ENCODE data around the gene LRPAP1. TPM values are rescaled to one million over a fixed set of nuclear protein-coding genes. Genes with fewer than 3 reads are reported as not detected.

The LRPAP1 gene
- total RNA-seq, 1 donor from 2014 or later = 30.4 TPM

DNA sequence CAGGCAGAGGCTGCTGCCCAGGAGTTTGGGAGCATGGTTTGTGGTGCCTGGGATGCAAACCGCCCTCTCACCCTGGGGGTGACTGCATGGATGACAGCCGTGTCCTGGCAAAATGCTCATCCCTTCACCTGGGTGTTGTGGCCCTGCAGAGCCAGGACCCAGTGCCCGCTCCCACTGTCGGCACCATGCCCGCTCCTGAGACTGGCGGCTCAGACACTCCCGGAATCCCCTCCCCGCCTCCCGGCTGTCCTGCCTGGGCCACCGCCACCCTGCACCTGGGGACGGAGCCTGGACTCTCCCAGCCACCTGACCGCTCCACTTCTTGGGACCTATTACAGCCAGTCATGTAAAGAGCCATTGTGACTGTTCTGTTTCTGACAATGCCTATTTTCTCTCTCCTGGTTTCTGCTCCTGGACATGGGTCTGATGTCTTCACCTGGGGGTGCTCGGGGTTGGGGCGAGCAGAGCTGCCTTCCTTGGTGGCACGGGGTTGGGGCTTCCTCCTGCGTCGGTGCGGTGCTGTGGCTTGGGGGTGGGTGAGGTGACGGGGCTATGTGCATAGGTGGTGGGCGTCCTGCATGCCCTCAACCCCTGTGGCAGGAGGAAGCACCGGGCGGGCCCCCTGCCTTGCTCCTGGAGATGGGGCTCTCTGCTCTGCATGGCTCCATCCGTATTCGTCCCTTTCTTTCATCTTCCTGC, 30.9 kb downstream of the LRPAP1 start:
- DNase-seq (ENCODE audit: low read depth in 2 of 2) = no peak

DNA sequence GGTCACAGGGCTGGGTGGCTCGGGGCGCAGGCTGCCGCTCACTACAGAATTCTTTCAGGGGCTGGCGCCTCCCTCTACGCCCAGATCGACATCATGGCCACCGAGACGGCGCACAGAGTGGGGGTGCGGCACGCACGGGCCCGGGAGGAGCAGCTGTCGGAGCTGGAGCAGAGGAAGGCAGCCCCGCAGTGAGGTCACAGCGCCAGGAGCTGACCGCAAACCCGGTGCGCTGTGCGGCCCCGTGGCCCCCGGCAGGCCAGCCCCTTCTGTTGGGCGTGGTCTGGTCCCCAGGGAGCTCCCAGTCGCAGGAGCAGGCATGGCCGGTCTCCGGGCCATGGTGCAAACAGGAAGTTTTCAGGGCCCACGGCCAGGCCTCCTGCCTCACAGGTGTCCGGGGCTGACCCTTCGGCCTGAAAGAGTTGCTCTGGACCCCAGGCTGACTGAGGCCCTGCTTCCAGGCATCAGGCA, 31.6 kb downstream of the LRPAP1 start:
- DNase-seq (ENCODE audit: low read depth in 2 of 2) = no peak

DNA sequence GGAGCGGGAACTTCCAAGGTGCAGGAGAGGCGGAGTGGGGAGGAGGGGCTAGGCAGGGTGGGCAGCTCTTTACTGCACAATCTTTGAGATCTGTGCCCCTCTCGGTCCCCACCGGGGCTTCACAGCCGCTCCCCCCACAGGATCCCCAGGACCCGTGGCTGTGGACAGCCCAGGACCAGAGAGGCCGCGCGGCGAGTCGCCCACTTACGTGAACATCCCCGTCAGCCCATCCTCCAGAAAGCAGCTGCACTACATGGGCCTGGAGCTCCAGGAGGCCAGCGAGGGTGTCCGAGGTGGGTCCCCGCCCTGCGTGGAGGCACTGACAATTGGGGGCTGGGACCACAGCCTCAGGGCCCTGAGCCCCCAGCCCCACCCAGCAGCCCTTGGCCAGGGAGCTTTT, 32.1 kb downstream of the LRPAP1 start:
- no peak for DNase-seq (ENCODE audit: low read depth in 2 of 2)

DNA sequence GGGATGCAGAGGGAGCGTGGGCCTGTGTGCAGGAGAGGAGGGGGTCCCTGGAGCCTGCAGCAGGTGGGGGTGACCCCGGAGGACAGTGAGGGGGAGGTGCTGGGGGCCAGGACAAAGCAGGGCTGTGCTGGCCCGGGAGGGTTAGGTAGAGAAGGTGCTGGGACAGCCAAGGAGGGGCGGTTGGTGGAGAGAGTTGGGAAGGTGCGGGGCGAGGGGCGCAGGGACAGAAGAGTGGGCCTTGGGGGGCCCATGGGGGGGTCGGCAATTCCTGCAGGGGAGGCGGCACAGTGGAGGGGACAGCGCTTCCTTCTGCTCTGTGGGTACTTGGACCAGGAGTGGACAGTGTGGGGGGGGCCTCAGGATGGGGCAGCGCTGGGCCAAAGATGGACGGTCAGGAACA, 32.5 kb downstream of the LRPAP1 start:
- no peak for DNase-seq (ENCODE audit: low read depth in 2 of 2)

DNA sequence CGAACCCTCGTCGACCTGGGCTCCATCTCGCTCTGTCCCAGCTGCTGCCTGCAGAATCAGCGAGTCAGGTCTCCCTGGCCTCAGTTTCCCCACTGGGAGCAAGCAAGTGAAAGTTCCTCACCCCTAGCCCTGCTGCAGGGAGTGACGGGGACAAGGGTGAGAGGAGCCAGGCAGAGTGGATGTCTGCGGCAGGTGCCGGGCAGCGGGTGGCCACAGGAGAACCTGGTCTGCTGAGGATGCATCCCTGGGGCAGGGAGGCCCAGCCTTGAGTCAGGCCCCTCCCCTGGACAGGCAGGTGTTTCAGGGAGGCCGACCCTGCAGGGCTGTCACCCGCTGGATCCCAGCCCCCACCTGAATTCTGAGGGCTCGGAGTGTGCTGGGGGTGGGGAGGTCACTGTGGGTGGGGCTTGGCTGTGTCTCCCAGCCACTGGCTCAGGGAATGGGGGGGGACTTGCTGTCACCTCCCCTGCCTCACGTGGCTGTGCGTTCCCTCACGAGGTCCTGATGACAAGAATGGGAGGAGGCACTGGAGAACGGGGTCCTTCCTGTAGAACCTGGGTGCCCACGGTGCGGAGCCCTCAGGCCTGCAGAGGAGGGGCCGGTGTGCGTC, 33.2 kb downstream of the LRPAP1 start:
- no peak for DNase-seq (ENCODE audit: low read depth in 2 of 2)

DNA sequence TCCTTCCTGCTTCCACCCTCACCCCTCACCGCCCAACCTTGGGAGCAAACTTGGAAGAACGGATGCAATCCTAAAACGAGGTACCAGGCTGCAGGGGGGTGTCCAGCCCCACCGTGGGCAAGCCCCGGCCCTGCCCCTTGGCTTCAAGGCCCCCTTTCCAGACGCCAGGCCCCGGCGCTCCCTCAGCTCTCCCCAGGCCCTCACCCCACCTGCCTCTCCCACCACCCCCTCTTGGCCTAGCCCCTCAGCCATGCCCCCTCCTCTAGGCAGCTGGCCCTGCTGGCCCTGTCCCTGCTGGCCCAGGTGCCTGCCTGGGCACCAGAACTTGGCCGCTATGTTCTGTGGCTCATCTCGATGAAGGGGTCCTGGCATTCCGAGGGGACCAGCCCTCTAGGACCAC, 33.8 kb downstream of the LRPAP1 start:
- DNase-seq (ENCODE audit: low read depth in 2 of 2) = no peak

DNA sequence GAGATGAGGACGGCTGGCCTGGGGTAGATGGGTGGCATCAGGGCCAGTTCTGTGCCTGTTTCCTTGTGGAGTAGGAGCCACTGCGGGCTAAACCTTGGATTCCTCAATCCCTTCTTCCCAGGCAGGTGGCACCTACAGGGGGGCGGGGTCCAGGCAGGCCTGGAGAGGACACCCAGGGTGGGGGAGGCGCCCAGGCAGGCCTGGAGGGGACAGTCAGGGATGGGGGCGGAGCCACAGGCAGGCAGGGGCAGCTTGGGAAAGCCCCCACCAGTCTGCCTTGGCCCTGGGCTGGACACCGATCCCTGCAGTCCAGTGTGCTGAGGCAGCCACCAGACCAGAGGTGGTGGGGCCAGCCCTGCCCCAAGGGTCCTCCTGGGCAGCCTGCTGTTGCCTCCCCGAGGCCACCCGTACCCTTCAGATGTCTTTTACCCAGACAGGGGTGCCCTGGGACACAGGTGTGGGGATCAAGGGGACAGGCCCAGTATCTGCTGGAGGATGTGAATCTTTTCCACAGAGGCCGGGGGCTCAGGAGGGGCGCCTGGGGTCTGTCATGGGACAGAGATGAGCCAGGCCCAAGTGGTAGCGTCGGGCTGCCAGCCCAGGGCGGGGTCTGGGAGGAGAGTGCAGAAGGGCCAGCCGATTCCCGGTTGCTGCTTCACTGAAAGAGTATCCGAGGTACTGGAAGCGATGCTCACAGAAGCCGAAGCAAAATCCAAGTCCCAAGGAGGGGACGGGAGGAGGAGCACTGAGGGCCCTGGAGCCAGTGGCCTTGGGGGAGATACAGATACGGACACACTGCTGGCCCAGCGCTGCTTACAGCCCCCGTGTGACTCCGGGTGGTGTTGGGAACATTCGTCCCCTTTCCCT, 34.5 kb downstream of the LRPAP1 start:
- no peak for DNase-seq (ENCODE audit: low read depth in 2 of 2)

DNA sequence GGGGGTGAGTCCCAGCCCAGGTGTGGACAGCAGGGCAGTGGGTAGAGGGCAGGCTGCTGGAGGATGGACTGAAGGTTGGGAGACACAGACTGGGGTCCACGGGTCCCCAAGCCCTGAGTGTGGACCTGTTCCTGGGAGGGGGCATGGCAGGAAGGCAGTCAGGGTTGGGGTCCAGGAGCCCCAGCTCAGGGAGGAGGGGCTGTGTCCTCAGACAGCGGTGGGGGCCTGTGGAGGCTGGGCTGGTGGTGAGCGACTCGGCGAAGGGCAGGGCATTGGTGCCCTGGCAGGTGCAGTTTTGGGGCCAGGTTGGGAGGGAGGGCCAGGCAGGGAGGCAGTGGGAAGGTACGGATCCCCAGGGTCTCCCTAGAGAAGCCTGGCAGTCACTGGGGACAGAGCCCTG, 35.1 kb downstream of the LRPAP1 start:
- DNase-seq (ENCODE audit: low read depth in 2 of 2) = no peak

DNA sequence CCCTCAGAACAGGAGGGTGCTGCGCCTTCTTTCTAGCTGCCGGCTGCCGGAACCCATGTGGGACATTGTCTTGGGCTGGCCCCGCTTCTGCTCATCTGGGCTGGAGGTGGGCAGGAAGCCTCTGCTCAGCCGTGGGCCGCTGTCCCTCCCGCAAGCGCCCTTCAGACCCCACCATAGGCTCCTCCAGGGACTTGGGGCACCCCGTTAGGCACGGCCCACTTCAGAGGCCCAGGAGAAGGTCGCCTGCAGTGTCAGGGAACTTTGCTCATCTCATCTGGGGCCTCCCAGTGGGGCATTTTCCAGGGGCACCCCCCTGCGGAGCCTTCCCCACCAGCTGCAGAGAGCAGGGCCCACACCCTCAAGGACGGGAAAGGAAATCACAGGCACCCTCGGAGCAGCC, 36.2 kb downstream of the LRPAP1 start:
- no peak for DNase-seq (ENCODE audit: low read depth in 2 of 2)

DNA sequence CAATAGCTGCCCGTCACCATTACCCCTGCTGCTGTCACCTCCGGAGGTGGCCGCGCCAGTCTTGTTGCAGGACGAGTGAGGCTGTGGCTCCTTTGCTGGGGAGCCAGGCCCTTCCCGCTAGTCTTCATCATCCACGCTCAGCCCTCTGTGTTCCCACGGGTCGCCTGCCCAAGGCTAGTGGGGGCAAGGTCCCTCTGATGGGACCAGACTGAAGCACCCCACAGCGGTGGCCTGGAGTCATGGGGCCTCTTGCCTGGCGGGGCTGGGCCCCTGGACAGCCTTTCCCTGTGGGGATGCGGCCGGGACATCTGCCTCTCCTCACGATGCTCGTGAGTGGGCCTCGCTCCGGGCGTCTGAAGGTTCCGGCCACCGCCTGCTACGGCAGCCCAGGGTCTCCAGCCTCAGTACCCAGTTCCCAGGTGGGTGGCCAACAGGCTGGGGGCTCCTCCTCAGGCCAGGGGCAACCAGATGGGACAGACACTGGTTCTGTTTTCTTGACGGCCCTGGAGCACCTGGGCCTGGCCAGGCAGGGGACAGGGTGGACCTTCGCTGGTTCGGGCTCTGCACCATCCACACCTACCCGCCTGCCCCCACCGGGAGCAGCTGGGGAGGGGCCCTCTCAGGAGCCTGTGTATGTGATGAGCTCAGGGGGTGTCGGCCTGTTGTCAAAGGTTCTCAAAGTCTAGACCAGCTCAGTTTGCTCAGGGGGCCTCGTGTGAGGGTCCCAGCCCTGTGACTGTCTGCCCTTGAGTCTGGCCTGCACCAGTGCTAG, 36.8 kb downstream of the LRPAP1 start:
- no peak for DNase-seq (ENCODE audit: low read depth in 2 of 2)

DNA sequence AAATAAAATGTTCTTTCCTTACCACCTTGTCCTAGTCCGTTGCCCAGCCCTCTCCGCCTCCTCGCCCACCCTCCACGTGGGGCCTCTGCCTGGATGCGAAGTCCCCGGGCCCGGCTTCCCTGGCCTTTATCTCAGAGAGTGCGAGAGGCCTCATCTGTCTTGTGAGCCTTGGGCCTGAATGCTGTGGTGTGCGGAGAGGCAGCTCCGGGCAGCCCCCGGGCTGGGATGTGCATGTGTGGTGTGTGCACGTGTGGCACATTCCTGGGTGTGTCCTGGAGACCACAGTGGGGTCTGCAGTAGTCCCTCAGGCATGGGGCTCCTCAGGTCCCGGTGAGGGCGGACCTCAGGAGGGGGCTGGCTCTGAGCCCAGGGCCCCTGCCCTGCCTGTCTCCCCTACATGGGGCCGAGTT, 37.8 kb downstream of the LRPAP1 start:
- no peak for DNase-seq (ENCODE audit: low read depth in 2 of 2)

DNA sequence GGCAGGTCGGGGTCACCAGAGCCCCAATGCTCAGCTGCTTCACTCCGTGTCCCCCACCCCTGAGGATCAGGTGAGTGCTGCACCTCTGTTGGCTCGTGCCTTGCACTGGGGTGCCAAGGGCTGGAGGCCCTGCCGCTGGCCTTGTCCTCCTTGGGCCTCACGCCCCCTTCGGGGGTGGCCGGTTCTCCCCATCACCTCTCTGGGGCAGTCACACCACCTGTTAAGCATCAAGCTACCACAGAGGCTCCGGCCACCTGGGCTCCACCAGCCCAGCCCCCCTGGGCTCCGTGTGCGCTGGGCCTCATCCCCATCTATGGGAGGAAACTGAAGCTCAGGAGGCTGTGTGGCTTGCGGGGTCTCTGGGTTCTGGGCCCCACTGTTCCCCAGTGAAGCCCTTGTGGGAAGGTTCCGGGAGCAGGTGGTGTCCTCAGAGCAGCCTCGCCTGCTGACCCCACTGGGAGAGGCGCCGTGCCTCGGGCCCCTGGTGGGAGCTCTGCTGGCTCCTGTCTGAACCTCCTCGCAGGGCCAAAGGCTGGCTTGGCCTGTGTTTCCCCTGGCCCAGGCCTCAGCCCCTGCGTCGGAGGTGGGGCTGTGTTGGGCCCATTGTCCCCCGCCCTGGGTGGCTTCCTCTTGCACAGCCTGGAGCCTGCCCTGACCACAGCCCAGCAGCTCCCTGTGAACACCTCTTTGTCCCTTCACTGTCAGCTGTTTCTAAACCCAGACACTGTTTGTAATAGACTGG, 38.3 kb downstream of the LRPAP1 start:
- no peak for DNase-seq (ENCODE audit: low read depth in 2 of 2)

DNA sequence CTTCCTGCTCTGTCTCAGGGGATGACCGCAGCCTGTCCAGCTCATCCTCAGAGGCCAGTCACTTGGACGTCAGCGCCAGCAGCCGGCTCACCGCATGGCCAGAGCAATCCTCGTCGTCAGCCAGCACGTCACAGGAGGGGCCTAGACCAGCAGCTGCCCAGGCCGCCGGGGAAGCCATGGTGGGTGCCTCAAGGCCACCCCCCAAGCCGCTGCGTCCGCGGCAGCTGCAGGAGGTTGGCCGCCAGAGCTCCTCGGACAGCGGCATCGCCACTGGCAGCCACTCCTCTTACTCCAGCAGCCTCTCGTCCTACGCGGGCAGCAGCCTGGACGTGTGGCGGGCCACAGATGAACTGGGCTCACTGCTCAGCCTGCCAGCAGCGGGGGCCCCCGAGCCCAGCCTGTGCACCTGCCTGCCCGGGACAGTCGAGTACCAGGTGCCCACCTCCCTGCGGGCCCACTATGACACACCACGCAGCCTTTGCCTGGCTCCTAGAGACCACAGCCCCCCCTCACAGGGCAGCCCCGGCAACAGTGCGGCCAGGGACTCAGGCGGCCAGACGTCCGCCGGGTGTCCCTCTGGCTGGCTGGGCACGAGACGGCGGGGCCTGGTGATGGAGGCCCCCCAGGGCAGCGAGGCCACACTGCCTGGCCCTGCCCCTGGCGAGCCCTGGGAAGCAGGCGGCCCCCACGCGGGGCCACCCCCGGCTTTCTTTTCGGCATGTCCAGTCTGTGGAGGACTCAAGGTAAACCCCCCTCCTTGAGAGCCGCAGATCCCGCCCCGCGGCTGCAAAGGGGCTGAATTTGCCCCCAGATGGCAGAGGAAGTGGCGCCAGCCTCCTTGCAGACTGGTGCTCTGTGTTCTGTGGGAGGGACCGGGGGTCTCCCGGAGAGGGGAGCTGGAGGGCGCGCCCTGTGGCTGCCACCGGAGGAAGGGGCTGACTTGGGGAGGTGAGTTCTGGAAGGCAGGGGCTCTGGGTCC, 39.2 kb downstream of the LRPAP1 start:
- DNase-seq (ENCODE audit: low read depth in 2 of 2) = no peak

DNA sequence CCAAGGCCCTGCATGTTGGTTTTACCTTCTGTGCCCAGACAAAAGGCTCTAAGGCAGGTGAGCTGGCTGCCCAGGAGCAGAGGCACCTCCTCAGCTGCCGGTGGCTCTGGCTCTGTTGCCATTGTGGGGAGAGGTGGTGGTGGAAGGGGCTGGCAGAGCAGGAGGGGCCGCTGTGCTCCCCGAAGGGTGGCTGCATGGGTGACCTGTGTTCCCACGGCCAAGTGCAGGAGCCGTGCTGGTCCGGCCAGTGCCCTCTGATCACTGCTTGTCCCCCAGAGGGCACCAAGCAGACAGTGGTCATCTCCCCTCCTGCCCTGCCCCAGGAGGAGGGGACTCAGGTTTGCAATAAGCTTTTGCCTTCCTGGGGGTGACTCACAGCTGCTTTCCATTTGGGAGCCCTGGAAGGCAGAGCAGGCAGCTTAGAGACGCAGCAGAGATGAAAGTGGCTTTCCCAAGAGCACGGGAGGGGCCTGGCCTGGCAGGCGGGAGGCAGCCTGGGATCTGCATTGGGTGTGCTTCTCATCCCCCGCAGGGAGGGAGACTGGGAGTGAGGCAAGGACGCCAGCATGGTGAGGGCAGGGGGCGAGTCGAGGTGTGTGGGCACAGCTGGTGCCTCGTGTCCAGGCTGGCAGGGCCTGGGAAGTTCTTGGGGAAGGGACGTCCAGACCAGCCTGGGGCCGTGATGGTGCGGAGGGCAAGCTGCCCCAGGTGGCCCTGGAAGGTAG, 40.4 kb downstream of the LRPAP1 start:
- DNase-seq (ENCODE audit: low read depth in 2 of 2) = no peak

DNA sequence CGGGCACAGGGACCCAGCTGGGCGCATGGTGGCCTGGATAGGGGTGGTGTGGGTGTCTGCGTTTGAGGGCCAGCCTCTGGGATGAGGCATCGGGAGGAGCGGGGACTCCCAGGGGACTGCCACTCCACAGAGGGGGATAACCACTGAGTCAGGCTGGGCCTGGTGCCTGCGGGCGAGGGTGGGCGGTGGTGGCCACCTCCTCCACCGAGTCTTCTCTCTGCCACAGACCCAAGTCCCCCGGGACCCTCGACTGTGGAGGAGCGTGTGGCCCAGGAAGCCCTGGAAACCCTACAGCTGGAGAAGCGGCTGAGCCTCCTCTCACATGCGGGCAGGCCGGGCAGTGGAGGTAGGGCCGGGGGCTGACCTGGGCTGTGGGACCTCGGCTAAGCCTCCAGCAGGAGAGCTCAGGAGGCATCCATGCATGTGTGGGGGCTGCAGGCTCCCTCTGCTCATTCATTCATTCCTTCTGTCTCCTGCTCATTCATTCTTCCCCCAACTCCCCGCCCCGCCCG, 42.7 kb downstream of the LRPAP1 start:
- no peak for DNase-seq (ENCODE audit: low read depth in 2 of 2)

DNA sequence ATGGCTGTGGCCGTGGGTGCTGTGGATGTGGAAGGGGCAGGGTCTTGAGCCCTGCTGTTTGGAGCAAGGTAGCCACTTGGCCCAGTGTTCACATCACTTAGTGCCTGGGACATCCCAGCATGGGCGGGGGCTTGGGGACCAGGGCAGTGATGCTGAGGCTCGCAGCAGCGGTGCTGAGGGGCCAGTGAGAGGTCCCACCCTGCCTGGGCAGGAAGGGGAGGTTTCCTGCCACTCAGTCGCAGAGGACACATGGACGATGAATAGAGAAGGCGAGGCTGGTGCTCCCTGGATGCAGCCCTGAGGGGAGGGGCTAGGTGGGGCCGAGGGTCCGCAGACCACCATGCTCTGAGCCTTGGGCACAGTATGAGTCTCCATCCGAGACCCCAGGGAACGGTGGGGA, 43.4 kb downstream of the LRPAP1 start:
- no peak for DNase-seq (ENCODE audit: low read depth in 2 of 2)

DNA sequence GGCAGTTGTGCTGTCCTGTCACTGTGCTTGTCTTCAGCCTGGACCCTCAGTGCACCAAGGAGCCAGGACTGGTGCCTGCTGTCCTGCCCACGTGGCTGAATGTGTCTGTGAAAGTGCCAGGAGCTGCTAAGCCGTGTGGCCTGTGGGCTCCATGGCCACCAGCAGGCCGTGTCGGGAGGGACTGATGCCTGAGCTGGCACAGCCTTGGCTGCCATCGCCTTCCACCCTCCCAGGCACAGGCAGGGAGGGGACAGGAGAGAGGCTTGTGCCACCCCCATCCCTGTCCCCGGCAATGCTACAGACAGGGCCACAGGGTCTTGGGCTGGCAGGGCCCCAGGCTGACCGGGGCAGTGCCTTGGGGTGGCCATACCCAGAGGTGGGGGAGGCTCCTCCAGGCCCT, 44.4 kb downstream of the LRPAP1 start:
- DNase-seq (ENCODE audit: low read depth in 2 of 2) = no peak

DNA sequence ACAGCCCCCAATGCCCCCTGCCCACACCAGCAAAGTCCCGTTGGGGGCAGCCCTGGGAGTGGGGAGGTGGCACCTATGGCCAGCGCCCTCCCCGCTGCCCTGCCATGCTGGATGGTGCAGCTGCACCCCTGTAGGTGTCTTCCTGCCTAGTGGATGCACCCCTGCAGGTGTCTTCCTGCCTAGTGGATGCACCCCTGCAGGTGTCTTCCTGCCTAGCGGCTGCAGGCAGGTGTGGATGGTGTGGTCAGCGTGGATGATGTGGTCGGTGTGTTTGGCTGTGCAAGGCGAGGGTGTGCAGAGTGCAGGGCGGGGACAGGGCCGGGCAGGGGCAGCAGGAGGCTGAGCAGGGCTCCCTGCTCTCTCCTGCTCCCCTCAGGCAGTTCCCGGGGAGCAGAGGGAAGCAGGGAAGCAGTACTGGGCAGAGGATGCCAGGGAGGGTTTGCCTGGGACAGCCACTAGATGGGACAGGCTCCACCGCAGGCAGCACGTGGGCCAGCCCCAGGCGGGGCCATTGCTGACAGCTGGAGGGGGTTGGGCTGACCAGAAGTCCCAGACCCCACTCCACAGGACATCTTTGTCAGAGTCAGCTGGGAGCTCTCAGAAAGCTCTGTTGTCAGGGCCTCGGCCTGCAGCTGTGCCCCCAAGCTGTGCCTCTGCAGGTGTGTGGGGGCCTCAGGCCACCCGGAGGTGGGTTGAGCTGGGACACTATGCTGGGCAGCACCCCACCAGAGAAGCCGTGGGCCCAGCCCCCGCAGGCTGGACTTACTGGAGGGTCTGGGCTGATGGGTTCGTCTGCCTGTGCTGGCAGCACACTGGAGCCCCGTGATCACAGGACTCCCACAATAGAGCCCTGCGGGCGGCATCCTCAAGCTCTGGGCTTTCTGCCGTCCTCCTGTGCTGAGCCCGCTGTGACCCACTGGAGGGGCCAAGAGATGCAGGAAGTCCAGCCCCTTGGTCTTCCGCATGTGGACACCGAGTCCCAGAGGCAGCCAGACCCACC, 45.4 kb downstream of the LRPAP1 start:
- no peak for DNase-seq (ENCODE audit: low read depth in 2 of 2)

Measured in dermis microvascular lymphatic vessel endothelial cell (primary cell).